IMR-90 (cell line): ENCODE measurements around the gene CREB5. TPM values are rescaled to one million over a fixed set of nuclear protein-coding genes. Genes with fewer than 3 reads are reported as not detected.
A peak's percentile ranks its signal among the peaks of the same experiment; 100 is the strongest.
"Not testable (repeated sequence)": the region's sequence is repeated elsewhere in the genome, so short reads cannot be mapped to it uniquely, and the experiment has no call there.

Source experiments
- ATAC-seq: fragments of 200-7000 bp; cut with Tn5 transposase; 2 replicates; pipeline ENCODE4 v1.9.1; 2020; ENCODE audit warnings: low read depth, mild to moderate bottlenecking, moderate library complexity
- BruUV-seq: library from RNA; stranded (reverse); fragments of 400-500 nt; replicated peaks from 2 replicates; lab custom pipeline; 2021; lab: Mats Ljungman, UMichigan
- CTCF ChIA-PET: fragments of 300-600 bp; formaldehyde crosslinking; extraction: SDS; loops from one replicate; lab custom pipeline; 2021; ENCODE audit warnings: antibody characterized with exemption; lab: Yijun Ruan, JAX
- POLR2A ChIA-PET: fragments of 300-600 bp; sonication (Branson Sonifier 250); formaldehyde crosslinking; loops from one replicate; lab custom pipeline; 2022; ENCODE audit warnings: antibody characterized with exemption; ENCODE audit not compliant: unreplicated experiment; lab: Charles Lee
- DNase-seq: peaks from one replicate; pipeline ENCODE4 v3.0.0; 2013
- H2AFZ ChIP-seq: replicated peaks from 2 replicates; pipeline ENCODE3; 2013; ENCODE audit warnings: low read length, mild to moderate bottlenecking; ENCODE audit not compliant: poor library complexity
- H2AK5ac ChIP-seq: 2 replicates; pipeline ENCODE4 v1.6.1; 2013; ENCODE audit warnings: low read depth, low read length, inconsistent platforms
- H2AK9ac ChIP-seq: replicated peaks from 2 replicates; pipeline ENCODE3; 2013; ENCODE audit warnings: mild to moderate bottlenecking, low read depth, low read length, moderate library complexity; ENCODE audit not compliant: poor library complexity
- H2BK120ac ChIP-seq: 2 replicates; pipeline ENCODE4 v1.6.1; 2013; ENCODE audit warnings: low read depth, low read length, inconsistent platforms
- H2BK15ac ChIP-seq: 3 replicates; pipeline ENCODE4 v1.6.1; 2013; ENCODE audit warnings: low read depth, low read length, inconsistent platforms
- H2BK20ac ChIP-seq: 2 replicates; pipeline ENCODE4 v1.6.1; 2013; ENCODE audit warnings: low read depth, mild to moderate bottlenecking, inconsistent platforms, low read length, moderate library complexity
- H2BK5ac ChIP-seq: 2 replicates; pipeline ENCODE4 v1.6.1; 2013; ENCODE audit warnings: mild to moderate bottlenecking, low read depth, low read length, inconsistent platforms; ENCODE audit not compliant: poor library complexity, severe bottlenecking
- H3K14ac ChIP-seq: replicated peaks from 2 replicates; pipeline ENCODE4 v1.6.1; 2013; ENCODE audit warnings: low read depth, low read length, inconsistent platforms
- H3K18ac ChIP-seq: 2 replicates; pipeline ENCODE4 v1.6.1; 2013; ENCODE audit warnings: low read depth, low read length, control low read depth
- H3K23ac ChIP-seq: 2 replicates; pipeline ENCODE4 v1.6.1; 2013; ENCODE audit warnings: low read depth, low read length, inconsistent platforms
- H3K27ac ChIP-seq: 2 replicates; pipeline ENCODE4 v1.5.1; 2013; ENCODE audit warnings: mild to moderate bottlenecking, control low read depth, low read length; ENCODE audit not compliant: insufficient read depth
- H3K27me3 ChIP-seq: 2 replicates; pipeline ENCODE4 v1.6.1; 2013; ENCODE audit warnings: low read length; ENCODE audit not compliant: control insufficient read depth, insufficient read depth
- H3K36me3 ChIP-seq: 2 replicates; pipeline ENCODE4 v1.6.1; 2013; ENCODE audit warnings: low read length, mixed read lengths; ENCODE audit not compliant: control insufficient read depth, insufficient read depth
- H3K4ac ChIP-seq: 2 replicates; pipeline ENCODE4 v1.6.1; 2013; ENCODE audit warnings: low read depth, low read length, inconsistent platforms
- H3K4me1 ChIP-seq: 2 replicates; pipeline ENCODE4 v1.6.1; 2013; ENCODE audit warnings: low read length, mixed read lengths; ENCODE audit not compliant: control insufficient read depth, insufficient read depth
- H3K4me2 ChIP-seq: 2 replicates; pipeline ENCODE4 v1.6.1; 2013; ENCODE audit warnings: low read depth, mild to moderate bottlenecking, control low read depth, low read length, moderate library complexity
- H3K4me3 ChIP-seq: 2 replicates; pipeline ENCODE4 v1.5.1; 2013; ENCODE audit warnings: low read depth, mild to moderate bottlenecking, control low read depth, low read length, moderate library complexity; ENCODE audit not compliant: insufficient read depth
- H3K56ac ChIP-seq: 2 replicates; pipeline ENCODE4 v1.6.1; 2013; ENCODE audit warnings: low read length, inconsistent platforms; ENCODE audit not compliant: insufficient read depth; ENCODE audit errors: extremely low read depth
- H3K79me1 ChIP-seq, 2 experiments: 2 replicates each; pipeline ENCODE4 v1.6.1; 2013; ENCODE audit warnings: low read length in 2 of 2, inconsistent platforms in 1 of 2, low read depth in 1 of 2
- H3K9ac ChIP-seq: 2 replicates; pipeline ENCODE4 v1.6.1; 2013; ENCODE audit warnings: low read depth, low read length, control low read depth
- H3K9me1 ChIP-seq: 2 replicates; pipeline ENCODE4 v1.6.1; 2013; ENCODE audit warnings: low read length, inconsistent platforms; ENCODE audit not compliant: insufficient read depth
- H3K9me3 ChIP-seq: 2 replicates; pipeline ENCODE4 v1.6.1; 2013; ENCODE audit warnings: low read length; ENCODE audit not compliant: control insufficient read depth, insufficient read depth
- H4K20me1 ChIP-seq: 2 replicates; pipeline ENCODE4 v1.6.1; 2013; ENCODE audit warnings: low read length, inconsistent platforms; ENCODE audit not compliant: insufficient read depth
- H4K5ac ChIP-seq: 2 replicates; pipeline ENCODE4 v1.6.1; 2013; ENCODE audit warnings: mild to moderate bottlenecking, low read depth, low read length, control low read depth
- H4K8ac ChIP-seq, 2 experiments: 2 replicates each; pipeline ENCODE4 v1.6.1; 2013; ENCODE audit warnings: low read depth in 2 of 2, low read length in 2 of 2, control low read depth in 1 of 2, inconsistent platforms in 1 of 2
- H4K91ac ChIP-seq: 2 replicates; pipeline ENCODE4 v1.6.1; 2013; ENCODE audit warnings: low read depth, low read length, inconsistent platforms; ENCODE audit not compliant: insufficient read depth
- WGBS, 2 experiments: methylation state at CpG; one replicate each; pipeline versions ENCODE4 v1.1.5 to v1.1.7; 2013; ENCODE audit warnings: missing lambda C conversion rate in 2 of 2; ENCODE audit not compliant: insufficient read length in 1 of 2; ENCODE audit errors: extremely low coverage in 2 of 2; 5-methylcytosine and 5-hydroxymethylcytosine counted together
- dilution Hi-C: fragments of 300-500 bp; cut with HindIII; formaldehyde crosslinking; loops from one replicate; pipeline ENCODE4 v1.14.3; 2018; ENCODE audit warnings: low sequenced_read_pairs; ENCODE audit not compliant: unreplicated experiment
- in situ Hi-C: fragments of 300-500 bp; cut with MboI; formaldehyde crosslinking; loops from 3 replicates; pipeline ENCODE4 v1.14.3; 2019; ENCODE audit warnings: low sequenced_read_pairs, inconsistent platforms, mixed read lengths
- intact Hi-C: fragments of 100-400 bp; cut with micrococcal nuclease; formaldehyde crosslinking; loops from 2 replicates; pipeline ENCODE4 v1.10.0; 2022
- polyA plus RNA-seq, 3 experiments: library from polyadenylated mRNA; depleted of rRNA; stranded (reverse); fragments of >200 nt; gene quantifications; 2 replicates each; pipeline ENCODE4 v1.2.3, GENCODE V29; 2012; ENCODE audit warnings: low replicate concordance in 1 of 3
- total RNA-seq: library from RNA; depleted of rRNA; stranded (reverse); fragments of >200 nt; gene quantifications from 2 replicates; pipeline ENCODE4 v1.2.3, GENCODE V29; 2012

The CREB5 gene
- total and polyA plus RNA-seq, 2 of the 4 experiments (the other 2 are of a cell fraction) = 7.3 to 13.1 TPM

GRCh38 chr7:28551766-28552165, 139.4 kb downstream of the CREB5 start:
- CTCF ChIA-PET, in situ Hi-C loops, H2AFZ ChIP-seq, H3K9me3 ChIP-seq, H4K20me1 ChIP-seq, H2BK15ac ChIP-seq, POLR2A ChIA-PET, H3K14ac ChIP-seq, H3K4ac ChIP-seq, H2AK9ac ChIP-seq, dilution Hi-C loops, H4K8ac ChIP-seq, H3K79me1 ChIP-seq, H2BK20ac ChIP-seq, H3K23ac ChIP-seq, H3K9me1 ChIP-seq, H3K36me3 ChIP-seq, H3K18ac ChIP-seq, H2BK120ac ChIP-seq, H3K9ac ChIP-seq, H3K4me1 ChIP-seq, H3K27me3 ChIP-seq, H3K56ac ChIP-seq, ATAC-seq, H4K91ac ChIP-seq, H4K5ac ChIP-seq, BruUV-seq, H2AK5ac ChIP-seq, H3K4me3 ChIP-seq, DNase-seq, H2BK5ac ChIP-seq, H3K27ac ChIP-seq: not testable (repeated sequence)
- WGBS, 2 experiments = 33% methylated on average over 1 of the region's 1 CpG; no CpG with 5 or more reads in 1 of the 2 experiments
- intact Hi-C loops = loop anchor here (5.0 kb wide), 1 partner anchor 134 kb away; no protein-coding TSS in a partner anchor
- peak overlapping the region; percentile 28; the same call in 1 of the 2 replicates for H3K4me2 ChIP-seq
